GM19035 (cell line): ENCODE results near the gene SRBD1.

ENCODE experiments used
- ATAC-seq: cut with Tn5 transposase; IDR thresholded peaks from one replicate; pipeline ENCODE4 v1.9.1; 2021; ENCODE audit not compliant: unreplicated experiment

Gene SRBD1

GRCh38 chr2:45477546-45477945, 133.5 kb downstream of the SRBD1 start:
- no peak for ATAC-seq

- no peak for ATAC-seq
Observed at GRCh38 chr2:45470531-45470930, 140.5 kb downstream of the SRBD1 start.

DNA sequence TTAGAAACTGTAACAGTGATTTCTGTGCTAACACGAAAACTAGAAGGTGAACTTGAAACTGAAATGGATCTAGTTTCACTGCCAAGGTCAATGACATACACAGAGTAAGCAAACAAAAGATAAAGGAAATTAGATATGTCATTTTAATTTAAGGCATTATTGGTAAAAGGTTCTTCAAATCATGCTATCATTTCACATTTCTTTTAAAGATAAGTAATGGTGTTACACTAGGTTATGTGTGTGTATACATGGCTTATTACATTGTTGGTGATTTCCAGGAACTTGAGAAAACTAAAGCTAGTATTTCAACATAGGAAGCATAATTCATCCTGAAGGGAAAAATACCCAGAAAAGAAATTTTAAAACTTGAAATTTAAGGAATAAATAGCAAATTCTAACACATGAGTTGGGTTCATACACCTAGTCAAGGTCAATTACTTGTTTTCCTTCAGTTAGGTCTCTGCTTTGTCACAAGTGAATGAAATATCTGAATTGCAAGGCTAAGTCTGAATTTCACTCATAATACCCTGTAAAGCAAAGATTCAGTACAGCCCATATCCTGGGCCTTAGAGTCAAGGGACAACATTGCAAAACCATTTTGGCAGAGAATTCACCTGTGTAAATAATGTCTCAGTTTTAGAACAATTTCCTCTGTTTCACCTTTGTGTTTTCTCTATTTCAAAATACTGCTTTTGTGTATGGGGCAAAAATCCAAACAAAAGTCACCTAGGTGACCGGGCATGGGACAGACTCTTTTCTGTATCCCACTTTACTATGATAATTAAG, 141.6 kb downstream of the SRBD1 start:
- ATAC-seq = no peak

DNA sequence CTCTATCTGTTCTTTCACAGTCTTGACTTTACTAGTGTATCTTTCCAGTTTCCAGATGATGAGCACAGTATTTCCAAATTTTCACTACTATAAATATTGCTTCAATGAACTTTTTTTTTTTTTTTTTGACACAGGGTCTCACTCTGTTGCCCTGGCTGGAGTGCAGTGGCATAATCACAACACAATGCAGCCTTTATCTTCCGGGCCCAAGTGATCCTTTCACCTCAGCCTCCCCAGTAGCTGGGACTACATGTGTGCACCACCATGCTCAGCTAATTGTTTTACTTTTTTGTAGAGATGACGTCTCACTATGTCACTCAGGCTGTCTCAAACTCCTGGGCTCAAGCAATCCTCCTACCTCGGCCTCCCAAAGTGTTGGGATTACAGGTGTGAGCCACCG, 142.8 kb downstream of the SRBD1 start:
- no peak for ATAC-seq

- no peak for ATAC-seq
Observed at GRCh38 chr2:45466053-45466452, 145.0 kb downstream of the SRBD1 start.

DNA sequence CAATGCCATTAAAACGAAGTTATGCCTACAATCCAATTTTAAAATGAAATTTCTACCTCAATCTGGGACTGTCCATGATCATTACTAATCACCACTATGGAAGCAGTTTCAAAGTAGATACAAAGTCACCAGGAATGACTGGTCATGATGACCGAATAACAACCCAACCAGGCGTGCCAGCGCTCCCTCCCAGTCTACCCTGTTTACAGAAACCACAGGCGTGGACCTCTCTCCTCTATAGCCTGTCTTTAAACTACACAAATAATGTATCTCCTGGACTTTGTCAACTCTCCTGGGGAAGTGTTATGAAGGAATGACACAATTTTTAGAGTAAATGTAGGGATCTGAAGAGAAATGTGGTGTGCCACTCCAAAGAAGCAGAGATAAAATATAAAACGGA, 150.2 kb downstream of the SRBD1 start:
- ATAC-seq = no peak

DNA sequence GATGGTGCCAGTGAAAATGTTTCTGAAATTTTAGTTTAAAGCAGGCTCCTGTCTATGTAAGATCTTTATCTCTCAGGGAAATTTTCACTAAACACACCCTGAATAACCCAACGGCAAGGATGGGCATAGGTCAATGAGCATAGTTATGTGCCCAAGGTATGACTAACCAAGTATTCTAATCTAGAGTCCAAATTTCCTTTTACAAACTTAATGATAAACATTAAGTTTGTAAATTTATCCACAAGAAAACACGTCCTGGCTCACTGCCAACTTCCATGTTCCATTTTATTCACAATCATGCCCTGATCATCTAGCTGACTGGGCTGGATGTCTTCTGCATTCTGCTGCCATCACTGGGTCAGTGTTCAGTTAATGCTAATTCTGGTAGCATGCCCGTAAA, 151.2 kb downstream of the SRBD1 start:
- ATAC-seq = no peak

GRCh38 chr2:45458909-45459563, 152.0 kb downstream of the SRBD1 start:
- ATAC-seq = no peak

DNA sequence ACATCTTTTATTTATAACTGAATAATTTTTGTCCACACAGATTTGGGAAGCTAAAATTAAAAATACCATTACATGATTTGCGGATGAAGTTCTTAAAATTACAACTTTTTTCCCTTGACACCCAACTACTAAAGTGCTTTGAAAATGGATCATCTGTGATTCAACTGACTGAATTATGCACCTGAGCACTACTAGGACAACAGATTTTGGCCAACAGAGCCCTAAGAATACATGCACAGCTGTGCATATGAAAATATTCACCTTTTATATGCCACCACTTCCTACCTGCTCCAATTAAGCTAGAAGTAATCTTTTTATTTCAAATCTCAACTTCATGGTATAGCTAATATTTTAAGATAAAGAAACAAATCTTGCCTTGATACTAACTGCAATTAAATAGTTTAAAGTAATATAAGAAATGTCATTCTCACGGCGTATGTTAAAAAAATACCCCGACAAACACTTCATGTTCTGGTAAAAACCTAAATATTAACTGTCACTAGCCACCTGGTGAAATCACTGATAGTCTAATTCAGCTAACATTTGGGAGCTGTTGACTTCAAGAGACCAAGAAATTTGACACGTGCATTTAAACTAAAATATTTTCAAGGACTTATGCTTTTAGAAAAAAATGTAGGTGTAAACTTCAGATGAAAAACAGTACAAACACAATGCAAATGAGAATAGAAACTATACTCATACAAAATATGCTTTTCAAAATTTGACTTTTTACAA, 153.7 kb downstream of the SRBD1 start:
- no peak for ATAC-seq

- no peak for ATAC-seq
Observed at GRCh38 chr2:45452866-45453265, 158.2 kb downstream of the SRBD1 start.

GRCh38 chr2:45450634-45451033, 160.4 kb downstream of the SRBD1 start:
- no peak for ATAC-seq

DNA sequence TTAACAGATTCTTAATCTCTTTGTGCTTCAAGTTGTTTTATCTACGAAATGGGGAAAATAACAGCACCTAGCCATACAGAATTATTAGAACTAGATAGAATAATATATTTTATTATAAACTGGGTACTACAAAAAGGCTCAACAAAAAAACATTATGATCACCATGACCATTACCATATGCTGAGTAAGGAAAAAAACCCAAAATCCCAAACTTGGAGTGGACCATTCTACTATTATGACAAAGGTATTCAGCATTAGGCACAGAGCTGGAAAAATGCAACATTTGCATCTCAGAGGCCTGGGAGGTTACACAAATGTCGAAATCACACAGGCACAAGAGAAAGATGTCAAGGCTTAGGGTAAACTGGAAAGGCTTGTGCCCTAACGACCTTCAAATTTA, 162.8 kb downstream of the SRBD1 start:
- no peak for ATAC-seq

DNA sequence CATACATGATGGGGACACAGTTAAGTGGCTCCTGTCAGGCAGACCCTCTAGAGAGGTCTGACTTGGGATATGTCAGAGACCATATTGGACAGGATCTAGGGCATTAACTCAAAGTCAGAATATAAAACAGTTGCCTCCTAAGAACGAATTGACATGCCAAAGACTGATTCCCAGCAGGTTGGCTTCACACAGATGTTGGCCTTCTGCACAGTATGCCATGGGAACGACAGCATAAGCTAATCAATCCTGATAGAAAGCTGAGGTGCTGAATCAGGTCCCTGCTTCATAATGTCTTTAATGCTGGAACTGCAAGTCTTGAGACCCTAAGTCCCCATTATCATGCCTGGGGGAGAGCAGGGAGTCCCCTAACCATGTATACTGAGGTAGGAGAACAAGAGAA, 165.1 kb downstream of the SRBD1 start:
- no peak for ATAC-seq

DNA sequence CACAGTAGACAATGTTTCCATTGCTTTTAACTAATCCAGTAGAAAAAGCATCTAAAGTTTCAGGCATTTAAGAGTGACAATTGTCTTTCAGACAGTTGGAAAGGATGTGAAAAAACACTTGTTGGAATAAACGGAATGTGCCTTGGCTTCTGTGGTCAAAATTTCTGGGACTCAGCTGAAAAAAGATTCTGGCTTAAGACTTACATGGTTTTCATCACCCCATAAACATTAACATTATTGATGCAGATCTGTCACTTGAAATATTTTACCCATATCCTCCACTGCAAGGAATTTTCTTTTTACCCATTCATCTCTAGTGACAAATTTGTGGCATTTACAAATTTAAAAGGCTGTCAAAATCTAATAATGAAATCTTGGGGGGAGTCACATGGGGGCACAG, 166.0 kb downstream of the SRBD1 start:
- ATAC-seq = no peak

DNA sequence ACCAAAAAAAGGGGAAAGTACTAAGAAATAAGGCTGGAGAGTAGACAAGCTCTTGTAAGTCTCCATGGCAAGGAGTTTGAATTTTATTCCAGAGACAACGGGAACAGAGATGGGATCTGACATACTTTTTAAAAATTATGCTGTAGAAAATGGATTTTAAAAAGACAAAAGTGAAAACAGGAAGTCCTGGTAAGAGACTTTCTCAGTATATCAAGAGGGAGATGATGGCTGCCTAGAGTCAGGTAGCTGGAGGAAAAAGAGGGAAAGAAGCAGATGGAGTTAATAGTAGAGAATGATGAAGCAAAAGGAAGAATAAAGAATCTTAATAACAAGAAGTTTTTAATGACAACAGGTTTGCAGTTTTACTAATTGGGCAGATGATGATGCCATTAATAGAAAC, 168.1 kb downstream of the SRBD1 start:
- ATAC-seq = no peak

DNA sequence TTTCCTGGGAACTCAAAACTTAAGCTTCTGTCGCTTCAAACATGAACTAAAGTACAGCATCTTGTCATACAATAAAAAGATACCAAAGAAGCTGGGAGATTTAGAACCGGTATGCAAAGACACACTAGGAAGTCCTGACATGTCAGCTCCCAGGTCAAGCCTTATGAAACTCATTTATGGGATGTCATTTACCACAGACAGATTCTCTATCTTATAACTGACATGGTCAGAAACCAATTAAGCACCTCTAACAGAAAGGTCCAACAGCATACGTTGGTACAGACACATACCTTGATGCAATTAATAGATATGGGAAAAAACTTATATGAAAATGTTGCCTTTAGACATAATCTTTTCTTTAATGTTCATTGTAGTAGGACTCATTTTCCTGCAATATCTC, 169.0 kb downstream of the SRBD1 start:
- no peak for ATAC-seq

GRCh38 chr2:45441571-45441970, 169.5 kb downstream of the SRBD1 start:
- no peak for ATAC-seq

GRCh38 chr2:45439788-45440773, 171.0 kb downstream of the SRBD1 start:
- ATAC-seq = no peak

DNA sequence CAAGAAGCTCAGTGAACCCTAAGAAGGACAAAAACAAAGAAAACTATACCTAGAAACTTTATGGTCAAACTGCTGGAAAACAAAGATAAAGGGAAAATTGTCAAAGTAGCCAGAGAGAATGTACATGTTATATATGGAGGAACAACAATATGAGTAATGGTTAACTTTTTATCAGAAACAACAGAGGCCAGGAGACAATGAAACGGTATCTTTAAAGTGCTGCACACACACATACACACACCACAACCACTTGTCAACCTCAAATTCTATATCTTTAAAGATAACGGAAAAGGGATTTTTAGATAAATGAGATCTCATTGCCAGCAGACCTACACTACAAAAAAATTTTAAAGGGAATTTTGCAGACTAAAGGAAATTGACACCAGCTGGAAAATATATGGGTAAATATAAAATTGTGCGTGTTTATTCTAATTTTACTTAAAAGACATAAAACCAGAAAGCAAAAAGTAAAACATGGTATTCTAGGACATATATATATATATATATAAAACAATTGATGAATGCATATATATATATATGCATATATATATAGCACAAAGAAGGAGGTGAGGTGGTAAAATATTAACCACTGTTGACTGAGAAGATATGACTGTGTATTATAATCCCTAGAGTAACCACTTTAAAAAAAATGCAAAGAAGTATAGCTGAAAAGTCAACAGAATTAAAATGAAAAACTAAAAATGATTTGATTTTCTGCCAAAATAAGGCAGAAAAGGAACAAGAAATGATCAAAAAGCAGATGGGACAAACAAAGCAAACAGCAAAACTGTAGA, 172.0 kb downstream of the SRBD1 start:
- ATAC-seq = no peak

- no peak for ATAC-seq
Observed at GRCh38 chr2:45436456-45436855, 174.6 kb downstream of the SRBD1 start.
